Transverse colon (tissue), 4 donors: Measurements from ENCODE around the gene CRHR2. TPM values are rescaled to one million over a fixed set of nuclear protein-coding genes. Genes with fewer than 3 reads are reported as not detected.

ENCODE experiments used
- DNase-seq: peaks from one replicate; pipeline ENCODE4 v3.0.0-alpha.2; 2019
- H3K27ac ChIP-seq, 4 donors: fragments of 200-600 bp; sonication (generic); 2 replicates each; pipeline ENCODE4 v1.5.1; 2016 to 2018; ENCODE audit warnings: inconsistent platforms in 4 of 4
- H3K27me3 ChIP-seq: fragments of 200-600 bp; sonication (generic); 2 replicates; pipeline ENCODE4 v1.5.1; 2017; ENCODE audit warnings: inconsistent platforms
- H3K36me3 ChIP-seq, 4 donors: fragments of 200-600 bp; sonication (generic); 2 replicates each; pipeline ENCODE4 v1.5.1; 2017 to 2019; ENCODE audit warnings: inconsistent platforms in 4 of 4
- H3K4me1 ChIP-seq, 4 donors: fragments of 200-600 bp; sonication (generic); 2 replicates each; pipeline ENCODE4 v1.5.1; 2017 to 2020; ENCODE audit warnings: inconsistent platforms in 4 of 4
- H3K4me3 ChIP-seq, 4 donors: fragments of 200-600 bp; sonication (generic); 1 replicate in 1 of 4; 2 replicates in 3 of 4; pipeline versions ENCODE4 v1.5.1 to v1.6.1; 2017 to 2019; ENCODE audit warnings: inconsistent platforms in 4 of 4
- H3K9me3 ChIP-seq, 2 donors: fragments of 200-600 bp; sonication (generic); 2 replicates each; pipeline ENCODE4 v1.5.1; 2017 to 2019; ENCODE audit warnings: inconsistent platforms in 2 of 2
- CTCF ChIP-seq, 5 experiments: fragments of 200-600 bp in 3 of 5; fragments of 450-650 bp in 2 of 5; sonication (generic) in 3 of 5; IDR thresholded peaks; 1 replicate in 2 of 5; 2 replicates in 3 of 5; pipeline ENCODE4 v1.5.1; 2016 to 2017; ENCODE audit warnings: antibody characterized with exemption in 5 of 5, inconsistent platforms in 3 of 5, mild to moderate bottlenecking in 2 of 5, moderate library complexity in 1 of 5
- EP300 ChIP-seq: sonication (generic); formaldehyde crosslinking; IDR thresholded peaks from one replicate; pipeline ENCODE4 v1.6.1; 2017; ENCODE audit warnings: antibody characterized with exemption, low read depth
- POLR2A ChIP-seq: fragments of 450-650 bp; IDR thresholded peaks from one replicate; pipeline ENCODE4 v1.6.1; 2016; ENCODE audit warnings: antibody characterized with exemption, mild to moderate bottlenecking, moderate library complexity
- POLR2AphosphoS5 ChIP-seq, 3 donors: sonication (generic); formaldehyde crosslinking; IDR thresholded peaks; one replicate each; pipeline ENCODE4 v1.6.1; 2016; ENCODE audit warnings: antibody characterized with exemption in 3 of 3
- WGBS, 2 donors: methylation state at CpG; one replicate each; pipeline ENCODE4 v1.1.5; 2018; ENCODE audit warnings: low coverage in 1 of 2; 5-methylcytosine and 5-hydroxymethylcytosine counted together
- in situ Hi-C, 4 donors: fragments of 200-750 bp; cut with MboI; loops; one replicate each; pipeline versions ENCODE4 v1.15.0 to v1.15.1; 2017; ENCODE audit warnings: low sequenced_read_pairs in 3 of 4, low pct_ligation_motif_present in 1 of 4, low pct_unique_long_range_greater_than_20kb in 1 of 4
- intact Hi-C: fragments of 100-400 bp; cut with DNase I; formaldehyde crosslinking; loops from one replicate; pipeline ENCODE4 v1.15.1; 2023; ENCODE audit warnings: low total_unique reads
- total RNA-seq, 4 donors: library from RNA; depleted of rRNA; stranded (reverse); fragments of >200 nt; gene quantifications; one replicate each; pipeline ENCODE4 v1.1.0, GENCODE V29; 2016

Gene CRHR2
- total RNA-seq, 4 donors from 2014 or later = not detected

- TF ChIP-seq CTCF (IDR thresholded peaks at IDR 0.05) (no peak), POLR2A (no peak), EP300 (no peak), POLR2AphosphoS5 (IDR thresholded peaks at IDR 0.05) (no peak)
- in situ Hi-C loops (no loop called here), intact Hi-C loops (no loop called here)
- H3K36me3 ChIP-seq = no peaks in the 10 kb centered on the region
- WGBS, 2 donors = 12% methylated on average over 28 of the region's 40 CpGs; no CpG with 5 or more reads in 1 of the 2 donors
- H3K9me3 ChIP-seq = no peaks in the 10 kb centered on the region
- H3K27me3 ChIP-seq = peaks cover 75% of the 10 kb centered on the region
- no peak overlapping the region for H3K27ac ChIP-seq
- no peak for DNase-seq
- H3K4me1 ChIP-seq = peaks cover 7 to 15% (median 13%) of the 10 kb centered on the region in 4 donors
- H3K4me3 ChIP-seq = peak overlapping the region; percentile 0 to 52 (median 26)
These were observed 443 bp downstream of the CRHR2 start for GRCh38 chr7:30681815-30682211.

- Histone ChIP-seq H3K9me3 (no peaks in the 10 kb centered on the region), H3K27me3 (peaks cover 79% of the 10 kb centered on the region), H3K4me3 (peak overlapping the region in 2 of 4 donors; percentile 34 to 52), H3K27ac (no peak overlapping the region), H3K36me3 (no peaks in the 10 kb centered on the region), H3K4me1 (peaks cover 7 to 15% (median 13%) of the 10 kb centered on the region in 4 donors)
- TF ChIP-seq EP300 (no peak), CTCF (IDR thresholded peaks at IDR 0.05) (no peak), POLR2AphosphoS5 (IDR thresholded peaks at IDR 0.05) (no peak), POLR2A (no peak)
- no peak for DNase-seq
- intact Hi-C loops = no loop called here
- WGBS, 2 donors = 29% methylated on average over 16 of the region's 16 CpGs; no CpG with 5 or more reads in 1 of the 2 donors
- in situ Hi-C loops = no loop called here
These were observed 892 bp downstream of the CRHR2 start for GRCh38 chr7:30681331-30681797.

- Histone ChIP-seq H3K4me3 (no peak overlapping the region), H3K27me3 (peaks cover 77% of the 10 kb centered on the region), H3K9me3 (no peaks in the 10 kb centered on the region), H3K36me3 (no peaks in the 10 kb centered on the region), H3K4me1 (peaks cover 7 to 15% (median 13%) of the 10 kb centered on the region in 4 donors), H3K27ac (no peak overlapping the region)
- intact Hi-C loops = no loop called here
- 18 to 35% methylated on average over 2 of the region's 2 CpGs for WGBS, 2 donors
- TF ChIP-seq POLR2AphosphoS5 (IDR thresholded peaks at IDR 0.05) (no peak), CTCF (IDR thresholded peaks at IDR 0.05) (no peak), POLR2A (no peak), EP300 (no peak)
- DNase-seq = no peak
- in situ Hi-C loops = no loop called here
These were observed 2.6 kb downstream of the CRHR2 start for GRCh38 chr7:30679664-30680063.

- H3K4me3 ChIP-seq = no peak overlapping the region
- in situ Hi-C loops (no loop called here), intact Hi-C loops (no loop called here)
- no peaks in the 10 kb centered on the region for H3K9me3 ChIP-seq
- TF ChIP-seq POLR2AphosphoS5 (IDR thresholded peaks at IDR 0.05) (no peak), POLR2A (no peak), CTCF (IDR thresholded peaks at IDR 0.05) (no peak), EP300 (no peak)
- H3K4me1 ChIP-seq = peaks cover 7 to 15% (median 13%) of the 10 kb centered on the region in 4 donors
- DNase-seq = no peak
- no peak overlapping the region for H3K27ac ChIP-seq
- 90% methylated on average over 2 of the region's 2 CpGs; no CpG with 5 or more reads in 1 of the 2 donors for WGBS, 2 donors
- H3K27me3 ChIP-seq = peaks cover 70% of the 10 kb centered on the region
- no peaks in the 10 kb centered on the region for H3K36me3 ChIP-seq
These were observed 3.5 kb downstream of the CRHR2 start for GRCh38 chr7:30678805-30679204.
